GM06990 (cell line): ENCODE data around the gene ZNF441.

Experiments
- DNase-seq: peaks from one replicate; pipeline ENCODE4 v3.0.0-alpha.2; 2011; ENCODE audit not compliant: insufficient read length; ENCODE audit errors: extremely low read depth
- H3K27me3 ChIP-seq: replicated peaks from 2 replicates; pipeline ENCODE4 v1.6.0; 2011; ENCODE audit warnings: low read length; ENCODE audit not compliant: control insufficient read depth, insufficient read depth
- H3K36me3 ChIP-seq: 2 replicates; pipeline ENCODE4 v1.5.1; 2011; ENCODE audit warnings: low read length; ENCODE audit not compliant: control insufficient read depth, insufficient read depth
- H3K4me3 ChIP-seq: replicated peaks from 2 replicates; pipeline ENCODE4 v1.5.1; 2011; ENCODE audit warnings: low read depth, mild to moderate bottlenecking, control low read depth, low read length
- CTCF ChIP-seq: IDR thresholded peaks from 2 replicates; pipeline ENCODE4 v1.5.1; 2011; ENCODE audit warnings: low read length, control low read depth, mild to moderate bottlenecking, inconsistent platforms; ENCODE audit not compliant: insufficient read depth, poor library complexity, severe bottlenecking

The ZNF441 gene

GRCh38 chr19:11783767-11784166 is 17.0 kb downstream of the ZNF441 start:
- peaks cover 13% of the 10 kb centered on the region for H3K36me3 ChIP-seq
- no peak for DNase-seq
- no peak overlapping the region for H3K4me3 ChIP-seq
- no peak for TF ChIP-seq CTCF
- H3K27me3 ChIP-seq, result no peaks in the 10 kb centered on the region

GRCh38 chr19:11784356-11784755 is 17.6 kb downstream of the ZNF441 start:
- Histone ChIP-seq H3K27me3 (no peaks in the 10 kb centered on the region), H3K36me3 (peaks cover 9% of the 10 kb centered on the region), H3K4me3 (no peak overlapping the region)
- no peak for DNase-seq
- TF ChIP-seq CTCF, result no peak

- no peak for TF ChIP-seq CTCF
These were observed 20.7 kb downstream of the ZNF441 start for GRCh38 chr19:11787536-11787935.

GRCh38 chr19:11792942-11793341 is 26.1 kb downstream of the ZNF441 start:
- DNase-seq, result no peak
- Histone ChIP-seq H3K4me3 (no peak overlapping the region), H3K36me3 (no peaks in the 10 kb centered on the region), H3K27me3 (no peaks in the 10 kb centered on the region)
- TF ChIP-seq CTCF, result no peak

More at GRCh38 chr19:11787536-11787935, 20.7 kb downstream of the ZNF441 start:
- no peak for DNase-seq
- Histone ChIP-seq H3K36me3 (no peaks in the 10 kb centered on the region), H3K27me3 (no peaks in the 10 kb centered on the region), H3K4me3 (no peak overlapping the region)

GRCh38 chr19:11797491-11797890 is 30.7 kb downstream of the ZNF441 start:
- Histone ChIP-seq H3K36me3 (no peaks in the 10 kb centered on the region), H3K27me3 (no peaks in the 10 kb centered on the region), H3K4me3 (peak overlapping the region; percentile 4; the same call in 1 of the 2 replicates)
- TF ChIP-seq CTCF, result peak; percentile 88
- DNase-seq, result peak; percentile 69

GRCh38 chr19:11798391-11799330 is 31.9 kb downstream of the ZNF441 start, which contains the start of gene ZNF491:
TSS of gene ZNF491 (plus strand) at chr19:11798523. CDS start at chr19:11805954, 7,431 bp downstream.
- Histone ChIP-seq H3K36me3 (no peaks in the 10 kb centered on the region), H3K4me3 (peak within 1 kb of the TSS; percentile 67), H3K27me3 (no peaks in the 10 kb centered on the region)
- peak; percentile 87 for DNase-seq
- peak; percentile 19 for TF ChIP-seq CTCF
